OCI-LY7 (cell line): ENCODE measurements around the gene SLC22A16.

Experiments used
- EZH2phosphoT487 ChIP-seq: fragments of 200-600 bp; sonication (generic); IDR thresholded peaks from 2 replicates; pipeline ENCODE4 v1.6.1; 2018; ENCODE audit warnings: low read depth, borderline replicate concordance, mild to moderate bottlenecking, mixed run types, antibody characterized with exemption, low read length, moderate library complexity, mixed read lengths
- TF ChIP-seq, protein P1 (sequence below): fragments of 200-600 bp; sonication (generic); conservative IDR thresholded peaks from 2 replicates; pipeline ENCODE4 v1.5.1; 2014; ENCODE audit warnings: mild to moderate bottlenecking, antibody characterized with exemption, low read length, moderate library complexity, mixed read lengths

DNA sequence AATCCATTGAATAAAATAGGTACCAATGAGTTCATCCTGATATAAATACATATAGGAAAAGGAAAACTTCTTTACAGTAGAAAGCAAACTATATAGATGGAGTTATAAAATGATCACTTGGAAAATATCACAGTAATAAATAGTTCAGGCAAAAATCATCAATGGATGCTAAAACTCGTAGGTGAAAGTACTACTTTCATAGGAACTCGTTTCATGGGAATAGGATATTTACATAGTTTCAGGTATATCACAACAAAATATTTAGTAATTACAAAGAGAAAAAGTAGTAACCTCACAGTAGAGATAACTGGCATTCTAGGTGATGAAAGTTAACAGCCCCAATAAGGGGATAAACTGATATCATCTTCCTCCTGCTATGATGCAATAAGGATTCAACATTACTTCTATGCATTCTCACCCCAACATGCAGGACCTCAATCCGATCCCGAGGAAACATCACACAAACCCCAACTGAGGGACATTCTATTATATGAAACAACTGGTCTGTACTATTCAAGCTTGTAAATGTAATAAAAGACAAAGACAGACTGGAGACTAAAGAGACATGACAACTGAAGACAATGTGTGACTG lies 74.7 kb downstream of the SLC22A16 start:
- TF ChIP-seq, protein P1, sequence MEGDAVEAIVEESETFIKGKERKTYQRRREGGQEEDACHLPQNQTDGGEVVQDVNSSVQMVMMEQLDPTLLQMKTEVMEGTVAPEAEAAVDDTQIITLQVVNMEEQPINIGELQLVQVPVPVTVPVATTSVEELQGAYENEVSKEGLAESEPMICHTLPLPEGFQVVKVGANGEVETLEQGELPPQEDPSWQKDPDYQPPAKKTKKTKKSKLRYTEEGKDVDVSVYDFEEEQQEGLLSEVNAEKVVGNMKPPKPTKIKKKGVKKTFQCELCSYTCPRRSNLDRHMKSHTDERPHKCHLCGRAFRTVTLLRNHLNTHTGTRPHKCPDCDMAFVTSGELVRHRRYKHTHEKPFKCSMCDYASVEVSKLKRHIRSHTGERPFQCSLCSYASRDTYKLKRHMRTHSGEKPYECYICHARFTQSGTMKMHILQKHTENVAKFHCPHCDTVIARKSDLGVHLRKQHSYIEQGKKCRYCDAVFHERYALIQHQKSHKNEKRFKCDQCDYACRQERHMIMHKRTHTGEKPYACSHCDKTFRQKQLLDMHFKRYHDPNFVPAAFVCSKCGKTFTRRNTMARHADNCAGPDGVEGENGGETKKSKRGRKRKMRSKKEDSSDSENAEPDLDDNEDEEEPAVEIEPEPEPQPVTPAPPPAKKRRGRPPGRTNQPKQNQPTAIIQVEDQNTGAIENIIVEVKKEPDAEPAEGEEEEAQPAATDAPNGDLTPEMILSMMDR: no peak
- no peak for TF ChIP-seq EZH2phosphoT487
